Prostate gland (tissue), 2 donors: ENCODE measurements around the gene ATXN2.
A peak's percentile ranks its signal among the peaks of the same experiment; 100 is the strongest.

Experiments
- POLR2AphosphoS5 ChIP-seq: sonication (generic); formaldehyde crosslinking; IDR thresholded peaks from one replicate; pipeline ENCODE4 v1.6.1; 2017; ENCODE audit warnings: antibody characterized with exemption
- TF ChIP-seq, protein P1 (sequence below), 4 experiments: fragments of 200-600 bp in 2 of 4; fragments of 450-650 bp in 2 of 4; sonication (generic) in 2 of 4; IDR thresholded peaks; 1 replicate in 3 of 4; 2 replicates in 1 of 4; pipeline ENCODE4 v1.5.1; 2016 to 2019; ENCODE audit warnings: antibody characterized with exemption in 4 of 4, mild to moderate bottlenecking in 2 of 4, moderate library complexity in 2 of 4

DNA sequence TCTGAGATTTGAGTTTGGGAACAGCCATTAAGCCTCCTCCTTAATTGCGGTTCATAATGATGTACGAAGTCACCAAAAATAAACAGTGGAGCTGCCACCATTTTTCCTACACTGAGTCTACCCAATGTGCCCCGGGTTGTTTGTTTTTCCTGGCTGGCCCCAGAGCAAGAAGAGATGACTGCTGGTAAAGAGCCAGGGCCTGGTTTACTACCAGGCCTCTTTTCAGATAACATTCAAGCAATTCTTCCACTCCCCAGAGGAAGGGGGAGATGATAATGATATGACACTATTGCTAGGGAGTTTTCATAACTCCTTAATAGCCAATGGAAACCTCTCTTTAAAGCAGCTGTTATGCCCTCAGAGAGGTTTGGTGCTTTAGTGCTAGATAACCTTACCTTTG lies 44.3 kb upstream of the ATXN2 start:
- peak; percentile 81 for TF ChIP-seq POLR2AphosphoS5
- TF ChIP-seq, protein P1, sequence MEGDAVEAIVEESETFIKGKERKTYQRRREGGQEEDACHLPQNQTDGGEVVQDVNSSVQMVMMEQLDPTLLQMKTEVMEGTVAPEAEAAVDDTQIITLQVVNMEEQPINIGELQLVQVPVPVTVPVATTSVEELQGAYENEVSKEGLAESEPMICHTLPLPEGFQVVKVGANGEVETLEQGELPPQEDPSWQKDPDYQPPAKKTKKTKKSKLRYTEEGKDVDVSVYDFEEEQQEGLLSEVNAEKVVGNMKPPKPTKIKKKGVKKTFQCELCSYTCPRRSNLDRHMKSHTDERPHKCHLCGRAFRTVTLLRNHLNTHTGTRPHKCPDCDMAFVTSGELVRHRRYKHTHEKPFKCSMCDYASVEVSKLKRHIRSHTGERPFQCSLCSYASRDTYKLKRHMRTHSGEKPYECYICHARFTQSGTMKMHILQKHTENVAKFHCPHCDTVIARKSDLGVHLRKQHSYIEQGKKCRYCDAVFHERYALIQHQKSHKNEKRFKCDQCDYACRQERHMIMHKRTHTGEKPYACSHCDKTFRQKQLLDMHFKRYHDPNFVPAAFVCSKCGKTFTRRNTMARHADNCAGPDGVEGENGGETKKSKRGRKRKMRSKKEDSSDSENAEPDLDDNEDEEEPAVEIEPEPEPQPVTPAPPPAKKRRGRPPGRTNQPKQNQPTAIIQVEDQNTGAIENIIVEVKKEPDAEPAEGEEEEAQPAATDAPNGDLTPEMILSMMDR (IDR thresholded peaks at IDR 0.05), result no peak
